Naive thymus-derived CD4-positive, alpha-beta T cell (primary cell): Measurements from ENCODE around the gene ANXA5. TPM values are rescaled to one million over a fixed set of nuclear protein-coding genes. Genes with fewer than 3 reads are reported as not detected.
A peak's percentile ranks its signal among the peaks of the same experiment; 100 is the strongest.

Experiments
- ATAC-seq: fragments of 150-1000 bp; cut with Tn5 transposase; 2 replicates; pipeline ENCODE4 v1.10.0; 2021; ENCODE audit warnings: mild to moderate bottlenecking, moderate library complexity
- CTCF ChIA-PET: fragments of 350-600 bp; sonication (Branson Sonifier 250); formaldehyde crosslinking; loops from one replicate; lab custom pipeline; 2021; ENCODE audit warnings: antibody characterized with exemption; lab: Charles Lee
- POLR2A ChIA-PET: fragments of 350-600 bp; sonication (Branson Sonifier 250); formaldehyde crosslinking; loops from one replicate; lab custom pipeline; 2021; ENCODE audit warnings: antibody characterized with exemption, inconsistent platforms; lab: Charles Lee
- DNase-seq, 9 donors: peaks; one replicate each; pipeline versions ENCODE4 v3.0.0 to v3.0.0-alpha.2; 2020 to 2022; ENCODE audit warnings: mixed read lengths in 1 of 9
- H3K27ac ChIP-seq: one replicate; pipeline ENCODE4 v1.7.0; 2013; ENCODE audit warnings: mild to moderate bottlenecking, low read depth, low read length, moderate library complexity
- H3K27me3 ChIP-seq, 2 donors: one replicate each; pipeline ENCODE4 v1.7.0; 2013; ENCODE audit warnings: low read length in 2 of 2, mild to moderate bottlenecking in 2 of 2, moderate library complexity in 2 of 2; ENCODE audit not compliant: control insufficient read depth in 2 of 2, insufficient read depth in 2 of 2
- H3K36me3 ChIP-seq, 3 experiments: 1 replicate in 2 of 3; 2 replicates in 1 of 3; pipeline ENCODE4 v1.7.0; 2013; ENCODE audit warnings: low read length in 3 of 3, mild to moderate bottlenecking in 3 of 3, moderate library complexity in 1 of 3; ENCODE audit not compliant: insufficient read depth in 3 of 3, control insufficient read depth in 2 of 3
- H3K4me1 ChIP-seq, 2 donors: one replicate each; pipeline ENCODE4 v1.7.0; 2013; ENCODE audit warnings: low read length in 2 of 2, mild to moderate bottlenecking in 2 of 2, moderate library complexity in 1 of 2; ENCODE audit not compliant: control insufficient read depth in 2 of 2, insufficient read depth in 2 of 2
- H3K4me3 ChIP-seq: 2 replicates; pipeline ENCODE4 v1.7.0; 2013; ENCODE audit warnings: mild to moderate bottlenecking, low read length
- H3K9me3 ChIP-seq, 3 experiments: 1 replicate in 2 of 3; 2 replicates in 1 of 3; pipeline ENCODE4 v1.7.0; 2013; ENCODE audit warnings: low read length in 3 of 3; ENCODE audit not compliant: control insufficient read depth in 2 of 3
- H3K27ac Mint-ChIP-seq, 9 donors: one replicate each; pipeline ENCODE4 v1.8.0; 2020 to 2022; ENCODE audit warnings: mixed read lengths in 9 of 9, mild to moderate bottlenecking in 8 of 9, moderate library complexity in 5 of 9, inconsistent platforms in 2 of 9
- H3K27me3 Mint-ChIP-seq, 5 donors: one replicate each; pipeline ENCODE4 v1.8.0; 2021 to 2022; ENCODE audit warnings: mixed read lengths in 5 of 5, mild to moderate bottlenecking in 1 of 5
- H3K36me3 Mint-ChIP-seq, 5 donors: one replicate each; pipeline ENCODE4 v1.8.0; 2020 to 2022; ENCODE audit warnings: mixed read lengths in 5 of 5, mild to moderate bottlenecking in 3 of 5, inconsistent platforms in 1 of 5
- H3K4me1 Mint-ChIP-seq, 7 donors: one replicate each; pipeline ENCODE4 v1.8.0; 2020 to 2022; ENCODE audit warnings: mixed read lengths in 7 of 7, mild to moderate bottlenecking in 3 of 7, inconsistent platforms in 1 of 7
- H3K4me3 Mint-ChIP-seq, 10 donors: one replicate each; pipeline ENCODE4 v1.8.0; 2020 to 2022; ENCODE audit warnings: mild to moderate bottlenecking in 10 of 10, mixed read lengths in 10 of 10, moderate library complexity in 6 of 10, inconsistent platforms in 2 of 10
- H3K9me3 Mint-ChIP-seq, 11 donors: one replicate each; pipeline ENCODE4 v1.8.0; 2020 to 2022; ENCODE audit warnings: mixed read lengths in 11 of 11, mild to moderate bottlenecking in 4 of 11, inconsistent platforms in 1 of 11, moderate library complexity in 1 of 11
- intact Hi-C, 2 donors: fragments of 100-400 bp; cut with micrococcal nuclease; formaldehyde crosslinking; loops; one replicate each; pipeline ENCODE4 v1.15.1; 2023
- polyA plus RNA-seq, 2 donors: library from polyadenylated mRNA; unstranded; fragments of 300-500 nt; fragmentation: Illumina TruSeq; gene quantifications; one replicate each; pipeline ENCODE4 v1.2.3, GENCODE V29; 2021
- total RNA-seq, 6 experiments: library from RNA in 5 of 6; stranded (reverse) in 5 of 6; gene quantifications; 1 replicate in 5 of 6; 2 replicates in 1 of 6; pipeline ENCODE4 v1.2.3 and lab custom pipeline; 2021 to 2026

ANXA5 gene
- 100 to 1,000 TPM in 2 of 5 experiments, 10 to 100 TPM in 3; 25.5 to 180 (median 49.5) TPM for total RNA-seq
- polyA plus RNA-seq = 10 to 100 TPM; 46.0 to 91.0 TPM
- 17.8 reads per million, percentile 48 among the genes with 10 or more reads in this experiment for total RNA-seq (lab: John Stamatoyannopoulos, UW)

- Mint-ChIP-seq H3K36me3 (peaks cover 0 to 22% (median 0%) of the 10 kb centered on the region in 5 donors), H3K4me3 (peak within 1 kb of the TSS; percentile 94 to 99 (median 97)), H3K4me1 (peaks cover 12 to 43% (median 19%) of the 10 kb centered on the region in 7 donors), H3K9me3 (peaks cover 0 to 4% (median 0%) of the 10 kb centered on the region in 11 donors), H3K27me3 (peaks cover 0 to 43% (median 28%) of the 10 kb centered on the region in 5 donors), H3K27ac (peak within 1 kb of the TSS; percentile 67 to 99 (median 87))
- DNase-seq (peak; percentile 8 to 85 (median 41)), ATAC-seq (peak; percentile 92)
- Histone ChIP-seq H3K27ac (peak within 1 kb of the TSS; percentile 39), H3K4me1 (peaks cover 4 to 13% of the 10 kb centered on the region in 2 donors), H3K9me3 (no peaks in the 10 kb centered on the region), H3K4me3 (peak within 1 kb of the TSS; percentile 87), H3K27me3 (no peaks in the 10 kb centered on the region), H3K36me3 (peaks cover 0 to 5% (median 0%) of the 10 kb centered on the region in 3 experiments)
- CTCF ChIA-PET = no interaction called here
- intact Hi-C loops = loop anchor here (1.0 to 5.0 kb wide), 12 partner anchors 9 to 1700 kb away; partner anchors contain the start of genes CCNA2 (in 2 of the 2), EXOSC9 (in 2 of the 2), SPRY1 (in 2 of the 2) and BBS12 (in 1 of the 2)
- POLR2A ChIA-PET = interaction anchor here (0.8 to 2.1 kb wide), 2 partner anchors 104 to 127 kb away, joined by 3 to 6 read pairs; partner anchors contain the start of gene EXOSC9
Observed at GRCh38 chr4:121696581-121697461, at the start of gene ANXA5. ANXA5 (minus strand) TSS chr4:121696980; CDS start chr4:121696589, 391 bp downstream.

- CTCF ChIA-PET = interaction anchor here (0.7 kb wide), 1 partner anchor 47 kb away, joined by 3 read pairs; no protein-coding TSS in a partner anchor
- ATAC-seq (no peak), DNase-seq (no peak)
- Mint-ChIP-seq H3K4me3 (no peak overlapping the region), H3K9me3 (peaks cover 0 to 6% (median 1%) of the 10 kb centered on the region in 11 donors), H3K27me3 (peaks cover 4 to 12% (median 5%) of the 10 kb centered on the region in 5 donors), H3K27ac (no peak overlapping the region), H3K4me1 (no peaks in the 10 kb centered on the region), H3K36me3 (peaks cover 0 to 1% (median 0%) of the 10 kb centered on the region in 5 donors)
- POLR2A ChIA-PET = no interaction called here
- no peaks in the 10 kb centered on the region for H3K27me3 ChIP-seq
- no peaks in the 10 kb centered on the region for H3K4me1 ChIP-seq
- no peaks in the 10 kb centered on the region for H3K36me3 ChIP-seq
- H3K27ac ChIP-seq = no peak overlapping the region
- H3K9me3 ChIP-seq = no peaks in the 10 kb centered on the region
- intact Hi-C loops = no loop called here
- H3K4me3 ChIP-seq = no peak overlapping the region
Observed at GRCh38 chr4:121742794-121743193, 46.0 kb upstream of the ANXA5 start.

GRCh38 chr4:121741751-121742150 lies 45.0 kb upstream of the ANXA5 start:
- peaks cover 0 to 1% (median 0%) of the 10 kb centered on the region in 5 donors for H3K36me3 Mint-ChIP-seq
- Histone ChIP-seq H3K36me3 (no peaks in the 10 kb centered on the region), H3K4me1 (no peaks in the 10 kb centered on the region), H3K9me3 (no peaks in the 10 kb centered on the region), H3K27ac (no peak overlapping the region), H3K4me3 (no peak overlapping the region), H3K27me3 (no peaks in the 10 kb centered on the region)
- H3K4me1 Mint-ChIP-seq = no peaks in the 10 kb centered on the region
- ChIA-PET POLR2A (no interaction called here), CTCF (no interaction called here)
- no peak overlapping the region for H3K27ac Mint-ChIP-seq
- DNase-seq (no peak), ATAC-seq (no peak)
- H3K4me3 Mint-ChIP-seq = no peak overlapping the region
- intact Hi-C loops = no loop called here
- peaks cover 4 to 8% (median 4%) of the 10 kb centered on the region in 5 donors for H3K27me3 Mint-ChIP-seq
- peaks cover 0 to 6% (median 1%) of the 10 kb centered on the region in 11 donors for H3K9me3 Mint-ChIP-seq

GRCh38 chr4:121740796-121741409 lies 44.1 kb upstream of the ANXA5 start:
- intact Hi-C loops = no loop called here
- Histone ChIP-seq H3K9me3 (no peaks in the 10 kb centered on the region), H3K27me3 (no peaks in the 10 kb centered on the region), H3K4me1 (no peaks in the 10 kb centered on the region), H3K36me3 (no peaks in the 10 kb centered on the region), H3K27ac (no peak overlapping the region), H3K4me3 (no peak overlapping the region)
- H3K36me3 Mint-ChIP-seq = peaks cover 0 to 1% (median 0%) of the 10 kb centered on the region in 5 donors
- no peaks in the 10 kb centered on the region for H3K4me1 Mint-ChIP-seq
- POLR2A ChIA-PET = no interaction called here
- CTCF ChIA-PET = interaction anchor here (0.7 kb wide), 1 partner anchor 20 kb away, joined by 3 read pairs; no protein-coding TSS in a partner anchor
- peaks cover 4 to 13% (median 7%) of the 10 kb centered on the region in 5 donors for H3K27me3 Mint-ChIP-seq
- DNase-seq (no peak), ATAC-seq (no peak)
- no peak overlapping the region for H3K4me3 Mint-ChIP-seq
- H3K9me3 Mint-ChIP-seq = peaks cover 0 to 6% (median 1%) of the 10 kb centered on the region in 11 donors
- H3K27ac Mint-ChIP-seq = no peak overlapping the region

- no peak overlapping the region for H3K4me3 Mint-ChIP-seq
- intact Hi-C loops = no loop called here
- ATAC-seq (no peak), DNase-seq (no peak)
- no peaks in the 10 kb centered on the region for H3K4me1 Mint-ChIP-seq
- no peaks in the 10 kb centered on the region for H3K27me3 ChIP-seq
- H3K9me3 Mint-ChIP-seq = no peaks in the 10 kb centered on the region
- no peak overlapping the region for H3K4me3 ChIP-seq
- no peak overlapping the region for H3K27ac ChIP-seq
- H3K27ac Mint-ChIP-seq = no peak overlapping the region
- H3K9me3 ChIP-seq = no peaks in the 10 kb centered on the region
- H3K36me3 ChIP-seq = no peaks in the 10 kb centered on the region
- peaks cover 4 to 17% (median 8%) of the 10 kb centered on the region in 5 donors for H3K27me3 Mint-ChIP-seq
- ChIA-PET POLR2A (no interaction called here), CTCF (interaction anchor here (0.6 kb wide), 1 partner anchor 1585 kb away, joined by 3 read pairs; no protein-coding TSS in a partner anchor)
- H3K4me1 ChIP-seq = no peaks in the 10 kb centered on the region
- H3K36me3 Mint-ChIP-seq = no peaks in the 10 kb centered on the region
Observed at GRCh38 chr4:121739575-121739974, 42.8 kb upstream of the ANXA5 start.

- DNase-seq (no peak), ATAC-seq (no peak)
- no peak overlapping the region for H3K4me3 Mint-ChIP-seq
- Histone ChIP-seq H3K9me3 (no peaks in the 10 kb centered on the region), H3K4me1 (no peaks in the 10 kb centered on the region), H3K27me3 (no peaks in the 10 kb centered on the region), H3K36me3 (no peaks in the 10 kb centered on the region), H3K4me3 (no peak overlapping the region), H3K27ac (no peak overlapping the region)
- peaks cover 4 to 17% (median 8%) of the 10 kb centered on the region in 5 donors for H3K27me3 Mint-ChIP-seq
- H3K9me3 Mint-ChIP-seq = no peaks in the 10 kb centered on the region
- no peak overlapping the region for H3K27ac Mint-ChIP-seq
- intact Hi-C loops = no loop called here
- POLR2A ChIA-PET = no interaction called here
- CTCF ChIA-PET = interaction anchor here (0.6 kb wide), 1 partner anchor 1584 kb away, joined by 3 read pairs; no protein-coding TSS in a partner anchor
- H3K36me3 Mint-ChIP-seq = no peaks in the 10 kb centered on the region
- H3K4me1 Mint-ChIP-seq = no peaks in the 10 kb centered on the region
Observed at GRCh38 chr4:121738780-121739535, 42.2 kb upstream of the ANXA5 start.
